ENCODE measurements around the gene INTS4. TPM values are rescaled to one million over a fixed set of nuclear protein-coding genes. Genes with fewer than 3 reads are reported as not detected.
A peak's percentile ranks its signal among the peaks of the same experiment; 100 is the strongest.

INTS4 gene, protein sequence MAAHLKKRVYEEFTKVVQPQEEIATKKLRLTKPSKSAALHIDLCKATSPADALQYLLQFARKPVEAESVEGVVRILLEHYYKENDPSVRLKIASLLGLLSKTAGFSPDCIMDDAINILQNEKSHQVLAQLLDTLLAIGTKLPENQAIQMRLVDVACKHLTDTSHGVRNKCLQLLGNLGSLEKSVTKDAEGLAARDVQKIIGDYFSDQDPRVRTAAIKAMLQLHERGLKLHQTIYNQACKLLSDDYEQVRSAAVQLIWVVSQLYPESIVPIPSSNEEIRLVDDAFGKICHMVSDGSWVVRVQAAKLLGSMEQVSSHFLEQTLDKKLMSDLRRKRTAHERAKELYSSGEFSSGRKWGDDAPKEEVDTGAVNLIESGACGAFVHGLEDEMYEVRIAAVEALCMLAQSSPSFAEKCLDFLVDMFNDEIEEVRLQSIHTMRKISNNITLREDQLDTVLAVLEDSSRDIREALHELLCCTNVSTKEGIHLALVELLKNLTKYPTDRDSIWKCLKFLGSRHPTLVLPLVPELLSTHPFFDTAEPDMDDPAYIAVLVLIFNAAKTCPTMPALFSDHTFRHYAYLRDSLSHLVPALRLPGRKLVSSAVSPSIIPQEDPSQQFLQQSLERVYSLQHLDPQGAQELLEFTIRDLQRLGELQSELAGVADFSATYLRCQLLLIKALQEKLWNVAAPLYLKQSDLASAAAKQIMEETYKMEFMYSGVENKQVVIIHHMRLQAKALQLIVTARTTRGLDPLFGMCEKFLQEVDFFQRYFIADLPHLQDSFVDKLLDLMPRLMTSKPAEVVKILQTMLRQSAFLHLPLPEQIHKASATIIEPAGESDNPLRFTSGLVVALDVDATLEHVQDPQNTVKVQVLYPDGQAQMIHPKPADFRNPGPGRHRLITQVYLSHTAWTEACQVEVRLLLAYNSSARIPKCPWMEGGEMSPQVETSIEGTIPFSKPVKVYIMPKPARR
- total RNA-seq (78.9 and 92.9 TPM in 2 replicates), polyA plus RNA-seq (46.1 and 50.8 TPM in 2 replicates), polyA minus RNA-seq (33.0 and 52.7 TPM in 2 replicates)
- 49.6 TPM for total RNA-seq (2013)

- under 1% methylated on average over 43 of the region's 47 CpGs for WGBS (ENCODE audit: insufficient coverage)
These were observed at the start of gene INTS4 for GRCh38 chr11:77994434-77995362. Gene INTS4, minus strand, starts transcription at chr11:77994668. Its CDS starts 25 bp downstream, at chr11:77994643.

More at GRCh38 chr11:77994434-77995362, at the start of gene INTS4:
- peak within 1 kb of the TSS; percentile 87 for H2AFZ ChIP-seq (ENCODE audit: insufficient read depth, low read depth, low read length, poor library complexity, severe bottlenecking)
- no peaks in the 10 kb centered on the region for H3K9me3 Mint-ChIP-seq (ENCODE audit: insufficient read depth)
- H3K27ac ChIP-seq (ENCODE audit: low read length in 2 of 2): peak within 1 kb of the TSS; percentile 78 to 94
- DNase-seq (peak; percentile 98), ATAC-seq (ENCODE audit: low read depth) (peak; percentile 95)
- H3K27me3 ChIP-seq (replicated peaks in 1 of 4; ENCODE audit: control extremely low read depth in 1 of 4, control insufficient read depth in 3 of 4, insufficient read depth in 4 of 4, low read length in 3 of 4): no peaks in the 10 kb centered on the region
- TF ChIP-seq CTCF (IDR thresholded peaks at IDR 0.05): no peak
- TF ChIP-seq EZH2 (IDR thresholded peaks at IDR 0.05; ENCODE audit: borderline replicate concordance, insufficient read depth, low read depth, low read length, poor library complexity, severe bottlenecking): no peak
- H3K4me2 ChIP-seq (replicated peaks; ENCODE audit: low read depth, low read length, poor library complexity, severe bottlenecking): peak within 1 kb of the TSS; percentile 85
- H3K36me3 ChIP-seq (replicated peaks in 1 of 2; ENCODE audit: control extremely low read depth in 1 of 2, control insufficient read depth in 1 of 2, extremely low read depth in 1 of 2, insufficient read depth in 2 of 2, low read length in 1 of 2): peaks cover 0 to 10% of the 10 kb centered on the region in 2 experiments
- H3K9me3 ChIP-seq (ENCODE audit: control extremely low read depth in 1 of 3, control insufficient read depth in 2 of 3, insufficient read depth in 1 of 3, low read length in 2 of 3): no peaks in the 10 kb centered on the region
- POLR2A ChIA-PET: interaction anchor here (0.6 to 1.7 kb wide), 6 partner anchors 85 to 580 kb away, joined by 3 to 11 read pairs (median 4); partner anchors contain the start of genes AAMDC, ALG8, NDUFC2 and RSF1
- intact Hi-C loops (cut with micrococcal nuclease): loop anchor here (1.0 to 10.0 kb wide), 11 partner anchors 80 to 1550 kb away; partner anchors contain the start of genes ALG8, CAPN5, CLNS1A and EMSY
- H4K20me1 ChIP-seq (ENCODE audit: control insufficient read depth, insufficient read depth, low read length, poor library complexity, severe bottlenecking): no peaks in the 10 kb centered on the region
- peaks cover 11% of the 10 kb centered on the region for H3K79me2 ChIP-seq (ENCODE audit: control insufficient read depth, insufficient read depth, low read length)
- H3K4me1 ChIP-seq (ENCODE audit: control insufficient read depth in 2 of 2, insufficient read depth in 2 of 2, low read length in 2 of 2): peaks cover 29 to 34% of the 10 kb centered on the region in 2 donors
- no peaks in the 10 kb centered on the region for H3K27me3 Mint-ChIP-seq
- H3K4me1 Mint-ChIP-seq: peaks cover 35% of the 10 kb centered on the region
- peak within 1 kb of the TSS; percentile 61 to 85 (median 74) for H3K4me3 ChIP-seq (ENCODE audit: control extremely low read depth in 1 of 5, extremely low read depth in 1 of 5, insufficient read depth in 1 of 5, low read depth in 2 of 5, low read length in 4 of 5)
- peak within 1 kb of the TSS; percentile 90 for H3K27ac Mint-ChIP-seq
- H3K4me3 Mint-ChIP-seq: peak within 1 kb of the TSS; percentile 97
- CTCF ChIA-PET: interaction anchor here (0.6 to 1.7 kb wide), 8 partner anchors 26 to 570 kb away, joined by 3 to 9 read pairs (median 3); partner anchors contain the start of genes ALG8, NDUFC2 and RSF1
- H3K9ac ChIP-seq (ENCODE audit: low read length): peak within 1 kb of the TSS; percentile 83

Data from B cell (primary cell).